IMR-90 (cell line): ENCODE data around the gene PATJ.

Experiments used
- BHLHE40 ChIP-seq: fragments of 150-350 bp; IDR thresholded peaks from 2 replicates; pipeline ENCODE4 v1.6.1; 2016; ENCODE audit warnings: mild to moderate bottlenecking, low read depth, low read length
- CEBPB ChIP-seq: IDR thresholded peaks from 2 replicates; pipeline ENCODE4 v1.6.1; 2012; ENCODE audit warnings: low read depth, low read length, improper control_type of control experiment
- CTCF ChIP-seq: conservative IDR thresholded peaks from 2 replicates; pipeline ENCODE4 v1.5.1; 2012; ENCODE audit warnings: mild to moderate bottlenecking, low read depth, low read length, improper control_type of control experiment
- FOS ChIP-seq: fragments of 150-350 bp; IDR thresholded peaks from 2 replicates; pipeline ENCODE4 v1.6.1; 2016; ENCODE audit warnings: low read depth, low read length
- MAFK ChIP-seq: IDR thresholded peaks from 2 replicates; pipeline ENCODE4 v1.6.1; 2012; ENCODE audit warnings: low read depth, low read length, improper control_type of control experiment
- MAZ ChIP-seq: IDR thresholded peaks from 2 replicates; pipeline ENCODE4 v1.6.1; 2012; ENCODE audit warnings: low read depth, mild to moderate bottlenecking, low read length, improper control_type of control experiment, moderate library complexity, borderline replicate concordance
- MXI1 ChIP-seq: IDR thresholded peaks from 2 replicates; pipeline ENCODE4 v1.6.1; 2012; ENCODE audit warnings: low read depth, mild to moderate bottlenecking, low read length, moderate library complexity, borderline replicate concordance
- NFE2L2 ChIP-seq: fragments of 150-350 bp; IDR thresholded peaks from 2 replicates; pipeline ENCODE4 v1.6.1; 2016; ENCODE audit warnings: low read depth, mild to moderate bottlenecking, low read length
- POLR2A ChIP-seq: IDR thresholded peaks from 2 replicates; pipeline ENCODE4 v1.6.1; 2012; ENCODE audit warnings: mild to moderate bottlenecking, low read depth, low read length
- RAD21 ChIP-seq: IDR thresholded peaks from 2 replicates; pipeline ENCODE4 v1.6.1; 2012; ENCODE audit warnings: low read length, improper control_type of control experiment
- RFX5 ChIP-seq: IDR thresholded peaks from 2 replicates; pipeline ENCODE4 v1.8.0; 2012; ENCODE audit warnings: low read depth, mild to moderate bottlenecking, low read length, moderate library complexity
- SMC3 ChIP-seq: fragments of 150-350 bp; IDR thresholded peaks from 2 replicates; pipeline ENCODE4 v1.6.1; 2016; ENCODE audit warnings: low read depth, mild to moderate bottlenecking, antibody characterized with exemption, low read length, moderate library complexity

GRCh38 chr1:61953790-61954150 is 211.5 kb downstream of the PATJ start:
- TF ChIP-seq CEBPB (no peak), CTCF (no peak), SMC3 (no peak), MXI1 (no peak), BHLHE40 (no peak), FOS (no peak), MAFK (no peak), RAD21 (no peak), POLR2A (no peak), RFX5 (no peak), NFE2L2 (no peak), MAZ (no peak)
